Activated naive CD4-positive, alpha-beta T cell treated with anti-CD3 and anti-CD28 coated beads for 36 hours (primary cell): ENCODE results near the gene SLC6A19. TPM values are rescaled to one million over a fixed set of nuclear protein-coding genes. Genes with fewer than 3 reads are reported as not detected.

ENCODE experiments used
- CTCF ChIA-PET: fragments of 350-600 bp; sonication (Branson Sonifier 250); formaldehyde crosslinking; loops from one replicate; lab custom pipeline; 2021; ENCODE audit warnings: antibody characterized with exemption; lab: Charles Lee
- DNase-seq: peaks from one replicate; pipeline ENCODE4 v3.0.0-alpha.2; 2020
- H3K27ac Mint-ChIP-seq: one replicate; pipeline ENCODE4 v1.8.0; 2021; ENCODE audit warnings: mild to moderate bottlenecking, mixed read lengths
- H3K27me3 Mint-ChIP-seq: one replicate; pipeline ENCODE4 v1.8.0; 2021; ENCODE audit warnings: low read depth, mixed read lengths
- H3K36me3 Mint-ChIP-seq: one replicate; pipeline ENCODE4 v1.8.0; 2021; ENCODE audit warnings: low read depth, mixed read lengths
- H3K4me1 Mint-ChIP-seq: one replicate; pipeline ENCODE4 v1.8.0; 2021; ENCODE audit warnings: low read depth, mixed read lengths
- H3K4me3 Mint-ChIP-seq: one replicate; pipeline ENCODE4 v1.8.0; 2021; ENCODE audit warnings: mild to moderate bottlenecking, moderate library complexity, mixed read lengths
- H3K9me3 Mint-ChIP-seq: one replicate; pipeline ENCODE4 v1.8.0; 2021; ENCODE audit warnings: mixed read lengths
- intact Hi-C: fragments of 100-400 bp; cut with micrococcal nuclease; formaldehyde crosslinking; loops from one replicate; pipeline ENCODE4 v1.15.1; 2023
- total RNA-seq, 2 experiments: library from RNA; stranded (reverse); gene quantifications; one replicate each; pipeline ENCODE4 v1.2.3, GENCODE V29; 2021

Gene SLC6A19
- total RNA-seq, 2 experiments from 2014 or later = not detected

GRCh38 chr5:1212271-1212670, 10.9 kb downstream of the SLC6A19 start:
- Mint-ChIP-seq H3K4me1 (no peaks in the 10 kb centered on the region), H3K4me3 (no peak overlapping the region), H3K36me3 (no peaks in the 10 kb centered on the region), H3K27ac (no peak overlapping the region), H3K27me3 (no peaks in the 10 kb centered on the region), H3K9me3 (no peaks in the 10 kb centered on the region)
- DNase-seq = no peak
- intact Hi-C loops = no loop called here
- CTCF ChIA-PET = no interaction called here

- DNase-seq = no peak
- H3K27me3 Mint-ChIP-seq = no peaks in the 10 kb centered on the region
- intact Hi-C loops = no loop called here
- H3K36me3 Mint-ChIP-seq = no peaks in the 10 kb centered on the region
- H3K4me3 Mint-ChIP-seq = no peak overlapping the region
- CTCF ChIA-PET = no interaction called here
- no peak overlapping the region for H3K27ac Mint-ChIP-seq
- no peaks in the 10 kb centered on the region for H3K9me3 Mint-ChIP-seq
- H3K4me1 Mint-ChIP-seq = peaks cover 3% of the 10 kb centered on the region
These were observed 11.5 kb downstream of the SLC6A19 start for GRCh38 chr5:1212881-1213280.

GRCh38 chr5:1213508-1214162, 12.2 kb downstream of the SLC6A19 start:
- H3K27me3 Mint-ChIP-seq = no peaks in the 10 kb centered on the region
- H3K36me3 Mint-ChIP-seq = no peaks in the 10 kb centered on the region
- H3K9me3 Mint-ChIP-seq = no peaks in the 10 kb centered on the region
- H3K4me1 Mint-ChIP-seq = peaks cover 4% of the 10 kb centered on the region
- no peak for DNase-seq
- CTCF ChIA-PET = no interaction called here
- H3K27ac Mint-ChIP-seq = no peak overlapping the region
- H3K4me3 Mint-ChIP-seq = no peak overlapping the region
- intact Hi-C loops = no loop called here

DNA sequence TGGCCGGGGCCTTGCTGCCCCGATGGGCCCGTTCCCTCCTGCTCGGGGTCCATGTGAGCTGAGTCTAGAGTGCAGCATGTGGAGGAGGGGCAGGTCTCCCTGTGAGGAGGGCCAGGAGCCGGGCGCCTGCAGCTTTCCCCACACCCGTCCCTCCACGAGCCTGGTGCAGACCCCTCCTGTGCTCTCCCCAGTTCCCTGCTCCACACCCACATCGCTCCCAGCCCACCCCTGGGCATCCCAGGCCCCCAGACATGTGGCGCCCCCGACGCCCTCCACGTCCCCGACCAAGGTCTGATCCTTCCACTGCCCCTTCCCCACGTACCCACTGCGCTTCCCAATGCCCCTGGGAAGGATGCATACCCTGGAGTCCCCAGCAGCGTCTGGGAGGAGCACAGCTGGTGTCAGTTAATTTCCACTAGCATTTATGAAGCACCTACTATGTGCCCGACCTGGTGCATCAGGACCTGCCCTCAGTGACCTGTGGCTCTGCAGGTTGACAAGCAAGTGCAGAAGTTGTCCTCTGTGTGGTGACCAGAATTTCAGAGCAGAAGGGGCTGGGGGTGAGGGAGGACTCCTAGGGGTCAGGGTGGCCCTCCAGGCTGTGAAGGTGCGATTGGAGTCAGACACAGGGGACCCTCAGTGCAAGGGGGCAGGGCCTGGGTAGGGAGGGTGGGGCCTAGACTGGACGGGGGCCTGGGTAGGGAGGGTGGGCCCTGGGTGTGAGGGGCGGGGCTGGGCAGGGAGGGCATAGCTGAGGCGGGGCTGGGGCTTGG, 13.0 kb downstream of the SLC6A19 start:
- Mint-ChIP-seq H3K4me1 (peaks cover 4% of the 10 kb centered on the region), H3K36me3 (no peaks in the 10 kb centered on the region), H3K27ac (no peak overlapping the region), H3K27me3 (no peaks in the 10 kb centered on the region), H3K4me3 (no peak overlapping the region), H3K9me3 (no peaks in the 10 kb centered on the region)
- intact Hi-C loops = no loop called here
- DNase-seq = no peak
- CTCF ChIA-PET = interaction anchor here (1.0 kb wide), 1 partner anchor 74 kb away, joined by 3 read pairs; no protein-coding TSS in a partner anchor

DNA sequence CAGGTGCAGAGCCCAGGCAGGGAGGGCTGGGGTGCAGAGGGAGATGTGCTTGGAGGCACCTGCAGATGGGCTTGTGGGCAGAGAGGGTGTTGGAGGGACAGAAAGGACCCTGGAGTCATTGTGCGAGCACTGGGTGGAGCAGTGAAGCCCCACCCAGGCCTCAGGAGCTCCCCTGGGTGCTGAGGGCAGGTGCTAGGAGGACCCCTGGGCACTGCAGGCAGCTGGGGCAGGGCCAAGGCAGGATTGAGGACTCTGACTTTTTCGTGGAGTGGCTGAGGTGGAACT, 13.5 kb downstream of the SLC6A19 start:
- Mint-ChIP-seq H3K4me1 (peaks cover 4% of the 10 kb centered on the region), H3K4me3 (no peak overlapping the region), H3K27me3 (no peaks in the 10 kb centered on the region), H3K27ac (no peak overlapping the region), H3K36me3 (no peaks in the 10 kb centered on the region), H3K9me3 (no peaks in the 10 kb centered on the region)
- no peak for DNase-seq
- CTCF ChIA-PET = interaction anchor here (1.0 kb wide), 1 partner anchor 74 kb away, joined by 3 read pairs; no protein-coding TSS in a partner anchor
- intact Hi-C loops = no loop called here

DNA sequence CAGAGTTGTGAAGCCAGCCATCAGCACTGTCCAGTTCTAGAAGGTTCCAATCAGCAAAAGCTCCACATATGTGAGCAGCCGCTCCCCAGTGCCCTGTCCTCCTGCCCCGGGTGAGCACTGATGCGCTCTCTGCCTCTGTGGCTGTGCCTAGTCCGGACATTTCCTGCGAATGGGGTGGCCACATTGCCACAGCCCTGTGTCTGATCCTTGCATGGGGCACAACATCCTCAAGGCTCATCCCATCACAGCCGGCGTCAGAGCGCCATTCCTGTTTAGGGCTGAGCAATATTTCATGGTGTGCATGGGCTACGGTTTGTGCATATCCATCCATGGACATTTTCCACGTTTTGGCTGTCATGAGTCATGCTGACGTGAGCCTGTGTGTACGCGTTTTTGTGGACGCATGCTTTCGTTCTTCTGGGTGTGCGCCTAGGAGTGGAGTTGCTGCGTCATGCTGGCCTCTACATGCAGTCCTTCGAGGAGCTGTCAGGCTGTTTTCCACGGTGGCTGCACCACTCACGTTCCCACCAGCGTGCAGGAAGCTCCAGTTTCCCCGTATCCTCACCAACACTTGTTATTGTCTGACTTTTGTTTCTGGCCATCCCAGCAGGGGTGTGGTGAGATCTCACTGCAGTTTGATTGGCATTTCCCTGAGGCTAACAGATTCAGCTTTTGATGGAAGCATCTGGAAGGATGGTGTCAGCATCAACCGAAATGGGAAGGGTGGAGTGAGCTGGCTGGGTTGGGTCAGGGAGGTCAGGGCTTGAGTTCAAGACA, 14.1 kb downstream of the SLC6A19 start:
- Mint-ChIP-seq H3K4me3 (no peak overlapping the region), H3K27me3 (no peaks in the 10 kb centered on the region), H3K36me3 (no peaks in the 10 kb centered on the region), H3K27ac (peak overlapping the region; percentile 25), H3K4me1 (peaks cover 4% of the 10 kb centered on the region), H3K9me3 (no peaks in the 10 kb centered on the region)
- CTCF ChIA-PET = interaction anchor here (1.0 kb wide), 1 partner anchor 75 kb away, joined by 3 read pairs; no protein-coding TSS in a partner anchor
- intact Hi-C loops = no loop called here
- no peak for DNase-seq

DNA sequence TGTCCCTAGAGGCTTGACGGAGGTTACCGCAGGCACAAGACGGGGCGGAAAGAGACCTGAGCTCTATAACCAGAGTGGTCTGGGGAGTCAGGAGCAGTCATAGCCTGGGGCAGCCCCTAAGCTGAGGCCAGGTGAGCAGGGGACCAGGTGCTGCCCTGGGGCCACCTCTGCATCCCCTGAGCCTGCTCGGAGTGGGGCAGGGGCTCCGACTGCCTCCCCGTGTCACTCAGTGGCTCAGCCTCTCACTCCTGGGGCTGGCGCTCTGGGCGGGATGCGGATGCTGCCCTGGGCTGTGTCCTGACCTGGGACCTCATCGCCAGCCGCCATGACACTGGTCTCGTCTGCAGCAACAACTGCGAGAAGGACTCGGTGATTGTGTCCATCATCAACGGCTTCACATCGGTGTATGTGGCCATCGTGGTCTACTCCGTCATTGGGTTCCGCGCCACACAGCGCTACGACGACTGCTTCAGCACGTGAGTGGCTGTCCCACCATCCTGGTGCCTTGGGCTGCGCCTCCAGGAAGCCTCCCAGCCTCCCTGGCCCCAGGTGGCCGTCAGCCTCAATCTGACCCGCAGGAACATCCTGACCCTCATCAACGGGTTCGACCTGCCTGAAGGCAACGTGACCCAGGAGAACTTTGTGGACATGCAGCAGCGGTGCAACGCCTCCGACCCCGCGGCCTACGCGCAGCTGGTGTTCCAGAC, 15.0 kb downstream of the SLC6A19 start:
- intact Hi-C loops = no loop called here
- no peak for DNase-seq
- Mint-ChIP-seq H3K4me1 (peaks cover 4% of the 10 kb centered on the region), H3K4me3 (no peak overlapping the region), H3K36me3 (no peaks in the 10 kb centered on the region), H3K27me3 (no peaks in the 10 kb centered on the region), H3K27ac (no peak overlapping the region), H3K9me3 (no peaks in the 10 kb centered on the region)
- CTCF ChIA-PET = interaction anchor here (0.5 kb wide), 1 partner anchor 222 kb away, joined by 3 read pairs; no protein-coding TSS in a partner anchor

DNA sequence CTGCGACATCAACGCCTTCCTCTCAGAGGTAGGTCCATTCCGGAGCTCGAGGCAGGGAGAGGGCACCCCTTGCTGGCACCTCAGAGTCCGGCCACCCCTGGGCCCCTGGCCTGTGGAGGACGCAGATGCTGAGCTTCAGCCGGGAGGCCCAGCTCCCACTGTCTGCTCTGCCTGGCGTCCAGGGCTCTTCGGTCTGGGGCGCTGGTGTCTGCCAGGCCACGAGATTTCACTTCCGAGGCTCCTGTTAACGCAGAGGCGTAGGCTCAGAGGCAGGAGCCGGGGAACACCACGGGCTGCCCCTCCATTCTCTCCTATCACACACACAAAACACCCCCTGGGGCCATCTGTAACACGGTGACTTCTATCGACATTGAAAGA, 15.5 kb downstream of the SLC6A19 start:
- Mint-ChIP-seq H3K27me3 (no peaks in the 10 kb centered on the region), H3K9me3 (no peaks in the 10 kb centered on the region), H3K36me3 (no peaks in the 10 kb centered on the region), H3K27ac (no peak overlapping the region), H3K4me1 (peaks cover 4% of the 10 kb centered on the region), H3K4me3 (no peak overlapping the region)
- no peak for DNase-seq
- intact Hi-C loops = no loop called here
- CTCF ChIA-PET = interaction anchor here (0.5 kb wide), 1 partner anchor 222 kb away, joined by 3 read pairs; no protein-coding TSS in a partner anchor

DNA sequence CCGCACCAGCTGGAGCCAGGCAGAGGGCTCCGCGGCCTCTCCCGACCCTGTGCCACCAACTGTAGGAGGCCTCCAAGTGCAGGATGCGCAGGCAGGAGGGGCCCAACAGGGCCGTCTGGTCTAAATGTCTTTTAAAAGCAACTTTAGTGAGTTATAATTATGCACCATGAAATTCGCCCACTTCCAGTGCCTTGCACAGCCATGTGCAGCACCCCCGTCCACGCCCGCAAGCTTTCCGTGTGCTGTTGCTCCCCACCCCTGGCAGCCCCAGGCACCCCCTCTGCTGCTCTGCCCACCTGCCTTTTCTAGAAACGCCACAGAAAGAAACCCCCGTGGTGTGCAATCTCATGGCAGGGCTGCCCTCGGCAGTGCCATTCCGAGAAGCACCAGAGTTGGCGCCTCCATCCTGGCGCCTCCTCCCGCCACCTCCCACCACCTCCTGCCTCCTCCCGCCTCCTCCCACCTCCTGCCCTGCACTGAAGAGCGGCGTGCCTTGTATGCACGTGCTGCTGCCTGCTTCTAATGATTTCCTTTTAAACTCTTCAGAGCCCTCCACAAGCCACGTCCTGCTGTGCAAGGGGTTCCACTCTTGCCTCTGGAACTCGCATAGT, 16.3 kb downstream of the SLC6A19 start:
- Mint-ChIP-seq H3K4me3 (no peak overlapping the region), H3K27ac (no peak overlapping the region), H3K9me3 (no peaks in the 10 kb centered on the region), H3K4me1 (peaks cover 4% of the 10 kb centered on the region), H3K27me3 (no peaks in the 10 kb centered on the region), H3K36me3 (no peaks in the 10 kb centered on the region)
- intact Hi-C loops = no loop called here
- peak; percentile 10 for DNase-seq
- CTCF ChIA-PET = no interaction called here

DNA sequence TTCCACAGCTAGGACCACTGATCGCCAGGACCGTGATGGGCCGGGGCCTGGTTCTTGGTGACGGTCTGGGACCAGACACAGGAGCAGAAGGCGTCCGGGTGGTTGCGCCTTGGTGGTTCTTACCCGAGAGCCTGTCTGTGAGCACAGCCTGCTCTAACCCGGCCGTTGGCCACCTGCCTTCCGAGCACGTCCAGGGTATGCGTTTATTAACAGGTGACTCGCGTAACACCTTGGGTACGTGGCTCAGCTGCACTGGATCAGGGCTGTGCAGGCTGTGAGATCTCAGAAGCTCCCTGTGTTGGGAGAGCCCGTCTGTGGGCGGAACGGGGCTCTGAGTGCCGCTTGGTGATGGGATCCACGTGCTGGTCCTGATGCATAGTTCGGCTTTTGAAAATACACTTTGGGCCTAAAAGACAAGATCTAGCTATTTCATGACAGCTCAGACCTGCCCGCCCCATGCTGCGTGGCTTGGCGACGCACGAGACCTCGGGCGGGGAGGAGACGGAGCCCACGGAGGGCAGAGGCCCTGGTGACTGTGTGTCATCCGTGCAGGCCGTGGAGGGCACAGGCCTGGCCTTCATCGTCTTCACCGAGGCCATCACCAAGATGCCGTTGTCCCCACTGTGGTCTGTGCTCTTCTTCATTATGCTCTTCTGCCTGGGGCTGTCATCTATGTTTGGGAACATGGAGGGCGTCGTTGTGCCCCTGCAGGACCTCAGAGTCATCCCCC, 17.1 kb downstream of the SLC6A19 start:
- intact Hi-C loops = no loop called here
- no peak overlapping the region for H3K4me3 Mint-ChIP-seq
- H3K27me3 Mint-ChIP-seq = no peaks in the 10 kb centered on the region
- no peak for DNase-seq
- H3K27ac Mint-ChIP-seq = no peak overlapping the region
- no peaks in the 10 kb centered on the region for H3K9me3 Mint-ChIP-seq
- CTCF ChIA-PET = interaction anchor here (0.7 kb wide), 1 partner anchor 127 kb away, joined by 3 read pairs; no protein-coding TSS in a partner anchor
- peaks cover 4% of the 10 kb centered on the region for H3K4me1 Mint-ChIP-seq
- no peaks in the 10 kb centered on the region for H3K36me3 Mint-ChIP-seq

DNA sequence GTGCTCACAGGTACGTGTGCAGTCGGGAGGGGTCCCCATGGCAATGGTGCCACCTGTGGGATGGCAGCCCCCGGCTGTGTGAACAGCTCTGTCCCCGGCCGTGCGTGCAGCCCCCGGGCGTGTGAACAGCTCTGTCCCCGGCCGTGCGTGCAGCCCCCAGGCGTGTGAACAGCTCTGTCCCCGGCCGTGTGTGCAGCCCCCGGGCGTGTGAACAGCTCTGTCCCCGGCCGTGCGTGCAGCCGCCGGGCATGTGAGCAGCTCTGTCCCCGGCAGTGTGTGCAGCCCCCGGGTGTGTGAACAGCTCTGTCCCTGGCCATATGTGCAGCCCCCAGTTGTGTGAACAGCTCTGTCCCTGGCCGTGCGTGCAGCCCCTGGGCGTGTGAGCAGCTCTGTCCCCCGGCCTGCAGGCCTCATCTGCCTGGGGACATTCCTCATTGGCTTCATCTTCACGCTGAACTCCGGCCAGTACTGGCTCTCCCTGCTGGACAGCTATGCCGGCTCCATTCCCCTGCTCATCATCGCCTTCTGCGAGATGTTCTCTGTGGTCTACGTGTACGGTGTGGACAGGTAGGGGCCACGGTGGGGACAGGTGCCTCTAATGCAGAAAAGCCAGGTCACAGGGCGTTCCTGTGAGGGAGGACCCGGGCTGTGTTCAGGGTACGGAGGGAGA, 17.8 kb downstream of the SLC6A19 start:
- intact Hi-C loops = no loop called here
- peaks cover 4% of the 10 kb centered on the region for H3K4me1 Mint-ChIP-seq
- DNase-seq = no peak
- no peaks in the 10 kb centered on the region for H3K27me3 Mint-ChIP-seq
- no peaks in the 10 kb centered on the region for H3K36me3 Mint-ChIP-seq
- CTCF ChIA-PET = interaction anchor here (0.7 kb wide), 1 partner anchor 128 kb away, joined by 3 read pairs; no protein-coding TSS in a partner anchor
- no peak overlapping the region for H3K4me3 Mint-ChIP-seq
- H3K27ac Mint-ChIP-seq = no peak overlapping the region
- H3K9me3 Mint-ChIP-seq = no peaks in the 10 kb centered on the region
